Measurements from ENCODE around the gene HEATR1.

The HEATR1 gene

GRCh38 chr1:236561976-236562375 lies 42.3 kb downstream of the HEATR1 start:
- no peak for TF ChIP-seq CTCF (IDR thresholded peaks at IDR 0.05; ENCODE audit: low read depth, low read length)
- no peak for DNase-seq (ENCODE audit: extremely low read depth, low read depth)

GRCh38 chr1:236560213-236560771 lies 44.0 kb downstream of the HEATR1 start:
- no peak for DNase-seq (ENCODE audit: extremely low read depth, low read depth)
- no peak for TF ChIP-seq CTCF (IDR thresholded peaks at IDR 0.05; ENCODE audit: low read depth, low read length)

- DNase-seq (ENCODE audit: extremely low read depth, low read depth) = no peak
- no peak for TF ChIP-seq CTCF (IDR thresholded peaks at IDR 0.05; ENCODE audit: low read depth, low read length)
These were observed 45.5 kb downstream of the HEATR1 start for GRCh38 chr1:236558846-236559245.

- TF ChIP-seq CTCF (IDR thresholded peaks at IDR 0.05; ENCODE audit: low read depth, low read length) = no peak
- no peak for DNase-seq (ENCODE audit: extremely low read depth, low read depth)
These were observed 46.2 kb downstream of the HEATR1 start for GRCh38 chr1:236558081-236558480.

- DNase-seq (ENCODE audit: extremely low read depth, low read depth) = no peak
- TF ChIP-seq CTCF (IDR thresholded peaks at IDR 0.05; ENCODE audit: low read depth, low read length) = no peak
These were observed 47.7 kb downstream of the HEATR1 start for GRCh38 chr1:236556606-236557005.

- no peak for TF ChIP-seq CTCF (IDR thresholded peaks at IDR 0.05; ENCODE audit: low read depth, low read length)
- DNase-seq (ENCODE audit: extremely low read depth, low read depth) = no peak
These were observed 50.9 kb downstream of the HEATR1 start for GRCh38 chr1:236553370-236553769.

GRCh38 chr1:236552901-236553300 lies 51.4 kb downstream of the HEATR1 start:
- no peak for DNase-seq (ENCODE audit: extremely low read depth, low read depth)
- TF ChIP-seq CTCF (IDR thresholded peaks at IDR 0.05; ENCODE audit: low read depth, low read length) = no peak
